ENCODE data around the gene TBC1D3K.
"Not testable (repeated sequence)": the region's sequence is repeated elsewhere in the genome, so short reads cannot be mapped to it uniquely, and the experiment has no call there.

Gene TBC1D3K

GRCh38 chr17:37924115-37924514 lies at the start of gene TBC1D3K:
Gene TBC1D3K, plus strand, starts transcription at chr17:37924415. Its CDS starts 1,585 bp downstream, at chr17:37926000.
- not testable (repeated sequence) for DNase-seq

GRCh38 chr17:37884516-37884915 lies 39.7 kb upstream of the TBC1D3K start:
- no peak for DNase-seq

GRCh38 chr17:37885136-37885535 lies 39.1 kb upstream of the TBC1D3K start:
- DNase-seq: no peak

- no peak for DNase-seq
Observed at GRCh38 chr17:37888881-37889280, 35.3 kb upstream of the TBC1D3K start.

- DNase-seq: not testable (repeated sequence)
Observed at GRCh38 chr17:37896961-37897360, 27.3 kb upstream of the TBC1D3K start.
